Heart right ventricle (tissue), 16 donors: ENCODE data around the gene CADPS2. TPM values are rescaled to one million over a fixed set of nuclear protein-coding genes. Genes with fewer than 3 reads are reported as not detected.

Experiments used
- ATAC-seq, 8 donors: fragments of 200-7000 bp; cut with Tn5 transposase; one replicate each; pipeline ENCODE4 v1.9.1; 2020; ENCODE audit warnings: mild to moderate bottlenecking in 8 of 8, moderate library complexity in 8 of 8, moderate number of reproducible peaks in 1 of 8
- DNase-seq, 2 donors: peaks; one replicate each; pipeline ENCODE4 v3.0.0-alpha.2; 2020
- H3K27ac ChIP-seq, 10 donors: fragments of 200-600 bp; sonication (generic) in 2 of 10; one replicate each; pipeline versions ENCODE4 v1.5.0 to v1.8.0; 2020 to 2022; ENCODE audit warnings: mild to moderate bottlenecking in 3 of 10
- H3K27me3 ChIP-seq, 7 donors: fragments of 200-600 bp; one replicate each; pipeline ENCODE4 v1.8.0; 2021 to 2022; ENCODE audit warnings: mild to moderate bottlenecking in 2 of 7
- H3K36me3 ChIP-seq, 9 donors: fragments of 200-600 bp; sonication (generic) in 1 of 9; one replicate each; pipeline versions ENCODE4 v1.5.0 to v1.8.0; 2020 to 2022; ENCODE audit warnings: mild to moderate bottlenecking in 2 of 9
- H3K4me1 ChIP-seq, 9 donors: fragments of 200-600 bp; sonication (generic) in 1 of 9; one replicate each; pipeline versions ENCODE4 v1.5.0 to v1.8.0; 2020 to 2022; ENCODE audit warnings: mild to moderate bottlenecking in 4 of 9
- H3K4me3 ChIP-seq, 10 donors: fragments of 200-600 bp; sonication (generic) in 2 of 10; one replicate each; pipeline versions ENCODE4 v1.5.0 to v1.8.0; 2020 to 2022; ENCODE audit warnings: mild to moderate bottlenecking in 7 of 10, moderate library complexity in 2 of 10
- H3K9me3 ChIP-seq, 11 donors: fragments of 200-600 bp in 10 of 11; sonication (generic) in 2 of 11; one replicate each; pipeline versions ENCODE4 v1.5.0 to v1.8.0; 2013 to 2022; ENCODE audit warnings: mild to moderate bottlenecking in 2 of 11, control low read depth in 1 of 11, moderate library complexity in 1 of 11
- CTCF ChIP-seq, 9 donors: fragments of 200-600 bp; sonication (generic) in 2 of 9; IDR thresholded peaks; one replicate each; pipeline versions ENCODE4 v1.5.0 to v1.8.0; 2021 to 2022; ENCODE audit warnings: antibody characterized with exemption in 9 of 9, mild to moderate bottlenecking in 5 of 9, moderate library complexity in 1 of 9
- WGBS, 2 donors: extraction: QIAGEN DNeasy Blood & Tissue Kit; methylation state at CpG; one replicate each; pipeline ENCODE4 v1.1.7; 2013; ENCODE audit warnings: inconsistent platforms in 1 of 2; 5-methylcytosine and 5-hydroxymethylcytosine counted together
- intact Hi-C, 10 donors: fragments of 100-400 bp; cut with DNase I; formaldehyde crosslinking; loops; one replicate each; pipeline versions ENCODE4 v1.11.1 to v1.14.2; 2022
- polyA plus RNA-seq, 2 donors: library from polyadenylated mRNA; stranded (reverse); fragments of 200-250 nt; gene quantifications; one replicate each; pipeline ENCODE4 v1.2.3, GENCODE V29; 2013
- total RNA-seq, 10 donors: library from RNA; stranded (reverse); fragmentation: NEBNext Ultra II Directional in 3 of 10; extraction: Animal tissue kit (Norgen Biotek cat#: 25700) in 3 of 10; gene quantifications; one replicate each; pipeline versions ENCODE4 v1.2.1 to v1.2.4, GENCODE V29; 2021 to 2023
- donor health status: Arrhythmogenic right ventricular cardiomyopathy.
- donor health status: ischemic (EF 13 %, LVEDD 7.1; RV severe dilation, severe dysfunction).
- donor health status: healthy with polysubstance abuse.
- donor health status: DM: no; HTN: yes; CAD: no.
- donor health status: DM: no; HTN: no; CAD: no.
- donor health status: ischemic (EF 25% LVEDD 6.9; RV normal size, moderate dysfunction).
- donor health status: ischemic (EF 25% LVEDD 5.7; RV mildly dilated, moderate dysfunction).
- donor health status: healthy.
- donor health status: DM: yes; HTN: yes; CAD: no.
- donor health status: Ischemic cardiomyopathy.
- donor health status: ischemic (EF 35%, LVEDD 5.7; RV mildly dilated, moderate dysfunction).
- donor health status: nonischemic (EF 11% LVEDD 7.7; RV severe dilation, severe dysfunction).
- donor health status: DM: yes; HTN: yes; CAD: no.
- donor health status: PGD.
- donor health status: ischemic (EF 29% LVEDD 5.4; RV normal size, mild dysfunction).
- donor health status: nonischemic (EF 23%, LVEDD 6.1; RV moderate dilation, normal function).

Gene CADPS2
- total and polyA plus RNA-seq, 12 donors, result 3.6 to 25.7 (median 6.6) TPM

- no peaks in the 10 kb centered on the region for H3K9me3 ChIP-seq
- no peak for TF ChIP-seq CTCF (IDR thresholded peaks at IDR 0.05)
- no peak for ATAC-seq
- no peaks in the 10 kb centered on the region for H3K27me3 ChIP-seq
- no peak overlapping the region for H3K27ac ChIP-seq
- H3K4me1 ChIP-seq, result peaks cover 0 to 14% (median 3%) of the 10 kb centered on the region in 9 donors
- H3K36me3 ChIP-seq, result no peaks in the 10 kb centered on the region
- DNase-seq, result no peak
- 54 to 66% methylated on average over 1 of the region's 1 CpG for WGBS, 2 donors
- intact Hi-C loops, result no loop called here
- no peak overlapping the region for H3K4me3 ChIP-seq
These were observed 209.1 kb downstream of the CADPS2 start for GRCh38 chr7:122677149-122677548.

- peak in 1 of 8 donors; percentile 21 for ATAC-seq
These were observed 209.8 kb downstream of the CADPS2 start for GRCh38 chr7:122676466-122676865.

GRCh38 chr7:122675621-122676020, 210.6 kb downstream of the CADPS2 start:
- Histone ChIP-seq H3K9me3 (no peaks in the 10 kb centered on the region), H3K27ac (no peak overlapping the region), H3K4me3 (no peak overlapping the region), H3K27me3 (no peaks in the 10 kb centered on the region), H3K36me3 (no peaks in the 10 kb centered on the region), H3K4me1 (peaks cover 0 to 14% (median 3%) of the 10 kb centered on the region in 9 donors)
- ATAC-seq (no peak), DNase-seq (no peak)
- WGBS, 2 donors, result 92 to 93% methylated on average over 7 of the region's 7 CpGs
- TF ChIP-seq CTCF (IDR thresholded peaks at IDR 0.05), result no peak
- intact Hi-C loops, result no loop called here

More at GRCh38 chr7:122676466-122676865, 209.8 kb downstream of the CADPS2 start:
- H3K27me3 ChIP-seq, result no peaks in the 10 kb centered on the region
- WGBS, 2 donors, result 93 to 94% methylated on average over 2 of the region's 2 CpGs
- no peaks in the 10 kb centered on the region for H3K36me3 ChIP-seq
- no peak for DNase-seq
- no peak overlapping the region for H3K4me3 ChIP-seq
- H3K4me1 ChIP-seq, result peaks cover 0 to 14% (median 3%) of the 10 kb centered on the region in 9 donors
- H3K9me3 ChIP-seq, result no peaks in the 10 kb centered on the region
- H3K27ac ChIP-seq, result no peak overlapping the region
- intact Hi-C loops, result no loop called here
- no peak for TF ChIP-seq CTCF (IDR thresholded peaks at IDR 0.05)

- 73 to 83% methylated on average over 7 of the region's 7 CpGs for WGBS, 2 donors
- DNase-seq, result no peak
- no peaks in the 10 kb centered on the region for H3K27me3 ChIP-seq
These were observed 211.2 kb downstream of the CADPS2 start for GRCh38 chr7:122675011-122675410.

More at GRCh38 chr7:122675011-122675410, 211.2 kb downstream of the CADPS2 start:
- peaks cover 0 to 14% (median 3%) of the 10 kb centered on the region in 9 donors for H3K4me1 ChIP-seq
- H3K4me3 ChIP-seq, result no peak overlapping the region
- H3K9me3 ChIP-seq, result no peaks in the 10 kb centered on the region
- intact Hi-C loops, result no loop called here
- peak in 2 of 8 donors; percentile 24 to 28 for ATAC-seq
- peak overlapping the region in 1 of 10 donors; percentile 6 for H3K27ac ChIP-seq
- TF ChIP-seq CTCF (IDR thresholded peaks at IDR 0.05), result no peak
- H3K36me3 ChIP-seq, result no peaks in the 10 kb centered on the region
